HepG2 (cell line): ENCODE measurements around the gene EMC8. TPM values are rescaled to one million over a fixed set of nuclear protein-coding genes. Genes with fewer than 3 reads are reported as not detected.

ENCODE experiments used
- FIP1L1 ChIP-seq: fragments of 200-400 bp; formaldehyde crosslinking; IDR thresholded peaks from 2 replicates; pipeline ENCODE4 v1.6.1; 2018; ENCODE audit warnings: low read depth, mild to moderate bottlenecking, low read length, moderate library complexity, borderline replicate concordance; ENCODE audit not compliant: insufficient read depth
- HNF1B ChIP-seq: sonication (generic); formaldehyde crosslinking; IDR thresholded peaks from 2 replicates; pipeline ENCODE4 v1.5.1; 2020; ENCODE audit warnings: mild to moderate bottlenecking, moderate library complexity, missing genetic modification reagents
- HOXA7 ChIP-seq: sonication (generic); formaldehyde crosslinking; IDR thresholded peaks from 2 replicates; pipeline ENCODE4 v1.8.1; 2022; ENCODE audit warnings: mild to moderate bottlenecking, missing genetic modification reagents, moderate library complexity
- IKZF5 ChIP-seq: IDR thresholded peaks from 2 replicates; pipeline ENCODE4 v1.6.1; 2018; ENCODE audit warnings: missing genetic modification reagents, mild to moderate bottlenecking, missing compliant biosample characterization
- JARID2 ChIP-seq: sonication (generic); formaldehyde crosslinking; IDR thresholded peaks from 2 replicates; pipeline ENCODE4 v1.8.1; 2023; ENCODE audit warnings: missing genetic modification reagents, inconsistent platforms; ENCODE audit not compliant: insufficient replicate concordance
- NFKBIZ ChIP-seq: IDR thresholded peaks from 2 replicates; pipeline ENCODE4 v1.6.1; 2018; ENCODE audit warnings: missing genetic modification reagents, missing compliant biosample characterization
- NR3C1 ChIP-seq: sonication (generic); formaldehyde crosslinking; IDR thresholded peaks from 2 replicates; pipeline ENCODE4 v1.4.0; 2020; ENCODE audit warnings: missing genetic modification reagents
- PHB2 ChIP-seq: fragments of 450-650 bp; IDR thresholded peaks from 2 replicates; pipeline ENCODE4 v1.6.1; 2018; ENCODE audit not compliant: partially characterized antibody
- SMC3 ChIP-seq: IDR thresholded peaks from 2 replicates; pipeline ENCODE4 v1.6.1; 2011; ENCODE audit warnings: low read length, improper control_type of control experiment
- SOX6 ChIP-seq, 2 experiments: fragments of 450-650 bp in 1 of 2; sonication (generic) in 1 of 2; formaldehyde crosslinking in 1 of 2; IDR thresholded peaks; 2 replicates each; pipeline versions ENCODE4 v1.4.0 to v1.6.1; 2017 to 2020; ENCODE audit warnings: antibody characterized with exemption in 1 of 2, mild to moderate bottlenecking in 1 of 2, missing genetic modification reagents in 1 of 2
- SP5 ChIP-seq: IDR thresholded peaks from 2 replicates; pipeline ENCODE4 v1.6.1; 2016; ENCODE audit warnings: low read depth, borderline replicate concordance
- YEATS4 ChIP-seq: sonication (generic); formaldehyde crosslinking; IDR thresholded peaks from 2 replicates; pipeline ENCODE4 v1.4.0; 2020; ENCODE audit warnings: missing genetic modification reagents, borderline replicate concordance
- ZEB1 ChIP-seq: IDR thresholded peaks from 2 replicates; pipeline ENCODE4 v1.6.1; 2012; ENCODE audit warnings: mild to moderate bottlenecking, low read depth, inconsistent platforms; ENCODE audit not compliant: insufficient replicate concordance
- ZFP1 ChIP-seq: IDR thresholded peaks from 2 replicates; pipeline ENCODE4 v1.6.1; 2016
- ZHX1 ChIP-seq: sonication (generic); formaldehyde crosslinking; IDR thresholded peaks from 2 replicates; pipeline ENCODE4 v1.8.1; 2022; ENCODE audit warnings: low read depth, mild to moderate bottlenecking, missing genetic modification reagents
- ZNF574 ChIP-seq: sonication (generic); formaldehyde crosslinking; IDR thresholded peaks from 2 replicates; pipeline ENCODE4 v1.4.0; 2020; ENCODE audit warnings: missing genetic modification reagents
- ZNF878 ChIP-seq: sonication (generic); formaldehyde crosslinking; IDR thresholded peaks from 2 replicates; pipeline ENCODE4 v1.8.1; 2023; ENCODE audit warnings: mild to moderate bottlenecking, missing genetic modification reagents, moderate library complexity
- ZSCAN22 ChIP-seq: sonication (generic); formaldehyde crosslinking; IDR thresholded peaks from 2 replicates; pipeline ENCODE4 v1.4.0; 2020; ENCODE audit warnings: mild to moderate bottlenecking, missing genetic modification reagents
- polyA plus RNA-seq, 8 experiments: library from polyadenylated mRNA; depleted of rRNA in 3 of 8; stranded (reverse) in 7 of 8; unstranded in 1 of 8; fragments of >200 nt; fragmentation: Illumina TruSeq in 4 of 8; extraction: Trizol in 4 of 8; gene quantifications; 2 replicates each; pipeline versions ENCODE4 v1.2.1 to v1.2.3, GENCODE V29; 2011 to 2016; ENCODE audit warnings: low read depth in 4 of 8, missing spikeins in 1 of 8, mixed read lengths in 1 of 8; ENCODE audit not compliant: insufficient read depth in 1 of 8
- total RNA-seq, 5 experiments: library from RNA; depleted of rRNA; stranded (reverse); fragments of >200 nt; fragmentation: Illumina TruSeq; extraction: Trizol; gene quantifications; 2 replicates each; pipeline ENCODE4 v1.2.3, GENCODE V29; 2016; ENCODE audit warnings: low read depth in 1 of 5

EMC8 gene
- total and polyA plus RNA-seq, 2 of the 13 experiments (the other 11 are each of a cell fraction or from before 2014, with no cell fraction given) = 55.0 to 76.0 TPM

- TF ChIP-seq ZHX1 (CRISPR knock-in tag) = no peak
- no peak for TF ChIP-seq FIP1L1
- TF ChIP-seq PHB2 = no peak
- TF ChIP-seq SOX6 (IDR thresholded peaks at IDR 0.05) = no peak
- peak; percentile 61 for TF ChIP-seq SOX6 (CRISPR knock-in tag; IDR thresholded peaks at IDR 0.05)
- no peak for TF ChIP-seq NFKBIZ (CRISPR knock-in tag)
- TF ChIP-seq SMC3 = no peak
- TF ChIP-seq SP5 (CRISPR knock-in tag) = no peak
- no peak for TF ChIP-seq HOXA7
- TF ChIP-seq YEATS4 (CRISPR knock-in tag) = no peak
- TF ChIP-seq HNF1B (CRISPR knock-in tag) = peak; percentile 49; the same call in 1 of the 2 replicates
- peak; percentile 74; the same call in 1 of the 2 replicates for TF ChIP-seq IKZF5
- no peak for TF ChIP-seq JARID2 (CRISPR knock-in tag)
- no peak; the same call in 1 of the 2 replicates for TF ChIP-seq ZNF878
- no peak for TF ChIP-seq ZEB1
- no peak for TF ChIP-seq ZSCAN22
- no peak for TF ChIP-seq ZNF574 (CRISPR knock-in tag)
- no peak for TF ChIP-seq ZFP1 (CRISPR knock-in tag)
- TF ChIP-seq NR3C1 (CRISPR knock-in tag) = no peak
These were observed 45.4 kb upstream of the EMC8 start (continued) for GRCh38 chr16:85844786-85845185.
